ENCODE results near the gene CDKL5.

- TF ChIP-seq CTCF (IDR thresholded peaks at IDR 0.05) (no peak), POLR2A (IDR thresholded peaks at IDR 0.05) (no peak), POLR2AphosphoS5 (IDR thresholded peaks at IDR 0.05) (no peak), EP300 (IDR thresholded peaks at IDR 0.05) (no peak)
These were observed 191.4 kb downstream of the CDKL5 start for GRCh38 chrX:18616688-18617406.

All from upper lobe of left lung (tissue), 4 donors.